Activated naive CD4-positive, alpha-beta T cell treated with Interleukin-2 at 50 U/mL for 16 hours (primary cell): ENCODE results near the gene GPR183.

Source experiments
- DNase-seq: peaks from one replicate; pipeline ENCODE4 v3.0.0-alpha.2; 2020

The GPR183 gene, protein sequence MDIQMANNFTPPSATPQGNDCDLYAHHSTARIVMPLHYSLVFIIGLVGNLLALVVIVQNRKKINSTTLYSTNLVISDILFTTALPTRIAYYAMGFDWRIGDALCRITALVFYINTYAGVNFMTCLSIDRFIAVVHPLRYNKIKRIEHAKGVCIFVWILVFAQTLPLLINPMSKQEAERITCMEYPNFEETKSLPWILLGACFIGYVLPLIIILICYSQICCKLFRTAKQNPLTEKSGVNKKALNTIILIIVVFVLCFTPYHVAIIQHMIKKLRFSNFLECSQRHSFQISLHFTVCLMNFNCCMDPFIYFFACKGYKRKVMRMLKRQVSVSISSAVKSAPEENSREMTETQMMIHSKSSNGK

DNA sequence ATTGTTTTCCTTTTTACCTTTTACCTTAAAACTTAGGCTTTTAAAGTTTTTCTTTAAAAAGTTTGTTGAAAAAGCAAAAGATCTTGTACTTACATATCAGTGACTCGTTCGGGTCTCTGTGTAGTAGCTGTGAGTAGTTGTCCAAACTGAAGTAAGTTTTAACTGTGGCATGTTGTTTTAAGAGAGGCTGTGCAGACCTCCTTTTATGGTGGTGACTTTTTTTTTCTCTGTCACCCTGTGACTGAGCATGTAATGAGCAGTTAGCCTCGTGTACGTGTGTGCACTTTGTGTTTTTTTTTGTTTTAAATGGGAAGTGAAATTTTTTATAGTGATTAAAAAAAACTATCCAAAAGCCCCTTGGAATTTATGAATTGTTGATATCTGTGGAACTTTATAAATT lies at the start of gene GPR183:
Gene GPR183 (minus strand): TSS at position 153 of the 400 bp plus-strand sequence. CDS start 11,254 bp downstream, outside the sequence.
- no peak for DNase-seq

GRCh38 chr13:99356262-99357091 lies 49.3 kb upstream of the GPR183 start:
- peak; percentile 33 for DNase-seq

- DNase-seq = no peak
These were observed 48.7 kb upstream of the GPR183 start for GRCh38 chr13:99356012-99356261.

DNA sequence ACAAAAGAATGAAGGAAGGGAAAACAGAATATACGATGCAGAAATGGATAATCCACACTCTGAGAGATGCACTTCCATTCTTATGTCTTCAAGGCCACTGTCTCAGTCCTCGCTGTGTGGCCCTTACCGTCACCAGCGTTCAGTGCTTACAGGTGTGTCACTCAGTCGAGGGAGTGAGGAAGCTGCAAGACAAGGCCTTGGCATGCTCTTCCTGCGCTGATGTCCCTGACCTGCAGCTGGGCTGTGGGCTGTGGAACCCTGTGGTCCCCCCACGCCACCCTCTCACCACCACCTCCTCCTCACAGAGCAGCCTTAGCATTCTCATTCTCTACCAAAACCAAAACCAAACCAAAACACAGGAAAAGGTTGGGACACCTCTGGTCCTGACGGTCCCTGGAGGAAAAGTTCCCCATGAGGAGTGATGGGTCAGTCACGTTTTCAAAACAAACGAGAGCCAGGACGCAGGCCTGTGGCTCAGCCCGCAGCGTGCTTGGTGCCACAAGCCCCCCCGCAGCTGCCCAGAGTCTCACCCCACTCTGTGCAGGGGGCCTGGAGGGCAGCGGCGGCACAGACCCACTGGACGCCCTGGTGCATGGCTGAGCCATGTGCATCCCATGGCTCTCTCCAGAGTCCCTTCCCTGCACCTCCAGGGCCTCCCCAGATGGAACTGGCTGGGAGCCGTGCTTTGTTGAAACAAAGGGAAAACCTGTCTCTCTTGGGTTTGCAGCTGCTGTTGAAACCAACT lies 48.2 kb upstream of the GPR183 start:
- DNase-seq = no peak

DNA sequence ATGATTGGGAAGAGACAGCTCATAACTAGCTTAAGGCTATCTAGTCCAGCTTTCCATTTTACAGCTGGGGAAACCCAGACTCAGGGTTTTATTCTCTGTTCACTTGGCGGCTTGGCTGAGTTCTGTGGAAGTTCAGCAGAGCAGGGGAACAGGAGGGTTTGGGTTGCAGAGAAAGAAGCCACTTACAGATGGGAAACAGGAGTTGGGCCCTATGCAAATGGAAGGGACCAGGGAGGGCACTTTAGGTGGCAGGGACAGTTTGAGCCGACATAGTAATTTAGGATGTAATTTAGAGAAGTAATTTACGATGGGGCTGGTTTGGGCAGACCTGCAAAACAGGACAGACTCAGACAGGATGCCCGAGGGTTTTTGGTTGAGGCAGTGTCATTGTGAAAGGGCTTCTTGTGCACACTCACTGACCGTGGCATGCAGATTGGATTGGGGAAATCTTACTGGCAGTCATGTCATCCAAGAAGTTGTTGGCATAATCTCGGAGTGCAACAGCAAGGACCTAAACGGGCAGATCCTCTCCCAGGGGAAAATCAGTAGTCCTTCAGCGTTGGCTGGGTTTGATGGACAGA lies 47.3 kb upstream of the GPR183 start:
- peak; percentile 24 for DNase-seq

- peak; percentile 30 for DNase-seq
These were observed 46.6 kb upstream of the GPR183 start for GRCh38 chr13:99353836-99354235.

DNA sequence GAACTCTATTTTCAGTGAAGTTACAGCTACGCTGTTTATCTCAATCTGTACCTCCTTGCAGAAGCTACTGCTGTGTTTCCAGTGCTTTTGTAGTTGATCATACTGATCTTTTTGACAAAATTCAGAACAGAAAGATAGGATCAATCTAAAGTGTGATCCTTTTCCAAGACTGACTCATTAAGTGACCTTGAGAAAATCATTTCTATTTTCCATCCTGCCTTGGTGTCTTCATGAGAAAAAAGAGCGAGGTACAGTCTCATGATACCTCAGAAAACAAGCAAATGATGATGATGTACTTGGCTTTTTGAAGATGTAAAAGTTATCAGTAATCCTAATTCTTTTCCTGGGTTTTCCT lies 46.0 kb upstream of the GPR183 start:
- no peak for DNase-seq

GRCh38 chr13:99352351-99353245 lies 45.4 kb upstream of the GPR183 start:
- peak; percentile 46 for DNase-seq

GRCh38 chr13:99351772-99352171 lies 44.6 kb upstream of the GPR183 start:
- peak; percentile 42 for DNase-seq

GRCh38 chr13:99350191-99350590 lies 43.0 kb upstream of the GPR183 start:
- no peak for DNase-seq

DNA sequence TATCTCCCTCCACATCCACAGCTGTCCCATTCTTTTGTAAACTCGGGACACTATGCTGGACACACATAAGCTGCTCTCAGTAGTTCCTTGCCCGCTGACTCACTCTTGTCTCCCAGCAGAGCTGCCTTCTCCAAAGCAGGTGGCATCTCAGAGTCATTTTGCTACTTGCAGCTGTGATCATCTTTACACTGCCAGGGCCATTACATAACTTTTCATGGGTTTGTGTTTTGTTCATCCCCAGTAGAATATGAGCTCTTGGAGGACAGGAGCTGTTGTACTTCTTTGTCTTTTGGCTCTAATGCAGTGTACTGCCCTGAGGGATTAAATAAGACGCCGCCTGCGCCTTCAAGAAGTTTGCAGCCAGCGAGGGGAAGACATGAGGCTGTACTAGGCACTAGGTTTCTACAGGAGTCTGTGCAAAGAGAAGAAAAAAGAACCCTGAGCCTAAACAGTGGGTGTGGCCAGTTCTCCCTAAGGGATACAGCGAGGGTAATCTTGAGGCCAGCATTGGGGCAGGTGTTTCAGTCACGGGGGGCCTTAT lies 40.8 kb upstream of the GPR183 start:
- no peak for DNase-seq

DNA sequence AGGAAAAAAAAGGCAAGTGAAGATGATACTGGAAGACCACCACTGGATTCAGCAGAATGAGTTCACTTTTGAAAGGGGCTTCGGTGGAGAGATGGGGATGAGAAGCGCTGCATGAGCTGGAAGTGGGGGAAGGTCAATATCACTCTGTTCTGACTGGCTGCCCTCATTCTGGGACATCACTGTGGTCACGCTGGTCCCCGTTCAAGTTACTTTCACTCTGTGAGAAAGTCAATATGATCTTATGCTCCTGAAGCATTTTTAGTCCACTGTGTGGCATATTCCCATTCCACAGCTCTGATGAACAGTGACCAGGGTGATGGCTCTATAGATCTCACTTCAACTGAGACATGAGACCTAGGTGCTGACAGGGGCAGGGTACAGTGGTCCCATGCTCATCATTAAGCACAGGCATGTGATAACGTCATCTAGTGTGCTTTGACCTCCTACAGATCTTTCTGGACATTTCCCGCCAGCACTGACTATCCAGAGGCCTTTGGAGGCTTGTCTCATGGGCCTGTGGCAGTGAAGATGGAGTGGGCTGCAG lies 40.2 kb upstream of the GPR183 start:
- no peak for DNase-seq

DNA sequence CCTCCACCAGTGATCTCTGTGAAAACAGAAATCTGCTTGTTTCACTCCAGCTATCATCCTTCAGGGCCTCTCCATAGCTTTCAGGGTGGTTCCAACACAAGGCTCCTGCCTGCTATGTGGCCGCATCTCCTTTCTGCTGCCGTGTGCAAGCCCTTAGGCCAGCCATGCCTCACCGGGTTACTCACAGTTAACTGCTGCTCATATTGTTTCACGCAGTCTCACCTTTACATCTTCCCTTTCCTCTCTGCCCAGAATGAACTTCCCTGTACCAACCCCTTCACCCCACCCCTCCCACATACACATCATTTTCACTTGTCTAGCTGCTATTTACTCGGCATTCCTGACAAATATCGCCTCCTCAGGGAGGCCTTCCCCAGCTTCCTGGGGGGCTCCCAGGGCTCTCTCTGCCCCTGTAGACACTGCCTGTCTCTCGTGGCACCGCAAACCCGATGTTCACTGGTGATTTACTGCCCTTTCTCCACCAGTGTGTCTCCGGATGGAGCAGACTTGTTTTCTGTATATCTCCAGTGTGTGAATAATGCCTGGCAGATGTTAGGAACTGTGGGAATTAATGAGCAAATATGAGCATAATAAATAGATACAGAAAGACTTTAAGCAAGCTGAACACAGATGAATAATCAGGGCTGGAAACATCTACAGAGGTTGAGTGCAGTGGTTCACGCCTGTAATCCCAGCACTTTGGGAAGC lies 39.3 kb upstream of the GPR183 start:
- no peak for DNase-seq

GRCh38 chr13:99345345-99345744 lies 38.1 kb upstream of the GPR183 start:
- no peak for DNase-seq

- no peak for DNase-seq
These were observed 37.5 kb upstream of the GPR183 start for GRCh38 chr13:99344610-99345208.

- no peak for DNase-seq
These were observed 35.6 kb upstream of the GPR183 start for GRCh38 chr13:99342723-99343315.

- no peak for DNase-seq
These were observed 34.9 kb upstream of the GPR183 start for GRCh38 chr13:99341969-99342722.

DNA sequence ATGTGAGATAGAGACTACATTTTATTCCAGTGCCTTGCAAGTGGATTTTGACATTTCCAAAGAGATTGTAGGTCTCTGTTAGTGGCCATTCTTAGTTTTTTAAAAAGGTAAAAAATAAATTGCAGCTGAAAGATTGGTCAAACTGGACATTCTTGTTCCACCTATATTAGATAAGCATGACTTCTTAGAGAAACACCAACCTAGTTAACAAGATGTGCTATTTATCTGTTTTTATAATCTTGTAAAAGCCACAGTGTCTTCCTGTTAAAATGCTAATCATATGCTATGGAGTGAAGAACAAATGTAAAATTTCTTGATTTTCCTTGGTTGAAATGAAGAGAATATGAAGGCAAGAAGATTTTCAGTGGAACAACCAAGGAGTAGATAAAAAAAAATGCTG lies 33.4 kb upstream of the GPR183 start:
- DNase-seq = no peak

DNA sequence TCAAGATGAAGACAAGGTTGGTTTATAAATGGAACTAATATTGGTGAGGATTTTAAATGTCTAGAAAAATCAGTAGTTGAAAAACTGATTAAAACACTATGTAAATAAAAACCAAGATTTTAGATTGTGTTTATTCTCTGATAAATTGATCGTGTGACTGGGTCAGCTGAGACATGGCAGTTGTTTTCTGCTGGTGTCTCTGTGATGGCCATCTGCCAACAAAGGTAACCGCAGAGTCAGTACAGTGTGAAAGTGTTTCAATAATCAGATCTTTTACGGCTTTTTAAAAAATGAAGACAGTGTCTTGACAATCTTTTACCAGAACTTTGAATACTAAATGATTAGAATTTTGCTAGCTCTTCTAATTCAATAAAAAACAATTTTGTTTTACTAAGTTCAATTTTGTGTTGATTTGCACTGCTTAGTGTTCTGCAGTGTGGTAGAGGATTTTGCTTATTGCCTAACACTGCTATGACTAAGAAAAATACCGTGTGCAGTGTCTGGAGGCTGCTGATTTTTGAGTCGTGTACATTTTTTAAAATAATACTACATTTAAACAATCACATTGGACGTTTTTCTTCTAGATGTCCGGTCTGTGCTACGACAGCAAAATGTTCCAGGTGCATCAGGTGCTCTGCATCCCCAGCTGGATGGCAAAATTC lies 32.7 kb upstream of the GPR183 start:
- DNase-seq = peak; percentile 58
